ENCODE measurements around the gene EFTUD2. TPM values are rescaled to one million over a fixed set of nuclear protein-coding genes. Genes with fewer than 3 reads are reported as not detected.

EFTUD2 gene
- total and polyA plus RNA-seq, 2 experiments from 2014 or later = 65.2 to 87.0 TPM

DNA sequence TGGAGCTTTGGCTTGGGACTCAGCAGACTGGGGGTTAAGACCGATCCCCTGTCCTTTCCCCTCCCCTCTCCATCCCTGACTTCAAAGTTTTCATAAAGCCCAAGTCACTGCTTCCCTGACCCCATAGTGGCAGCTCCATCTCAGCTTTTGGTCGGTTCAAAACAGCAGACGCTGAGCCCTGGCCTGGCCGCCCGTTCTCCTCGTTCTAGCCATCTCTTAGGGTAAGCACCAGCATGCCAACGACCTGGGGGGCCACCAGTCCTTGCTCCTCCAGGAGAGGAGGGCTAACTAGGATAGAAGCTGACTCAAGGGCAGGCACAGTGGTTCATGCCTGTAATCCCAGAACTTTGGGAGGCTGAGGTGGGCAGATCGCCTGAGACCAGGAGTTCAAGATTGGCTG, 53.0 kb downstream of the EFTUD2 start:
- no peaks in the 10 kb centered on the region for H3K36me3 ChIP-seq (replicated peaks; ENCODE audit: insufficient read depth, low read depth)
- H3K4me3 ChIP-seq = no peak overlapping the region
- H3K9me3 ChIP-seq (ENCODE audit: low read depth) = no peaks in the 10 kb centered on the region
- no peak overlapping the region for H2AFZ ChIP-seq
- 89% methylated on average over 8 of the region's 8 CpGs for WGBS (ENCODE audit: low lambda C conversion rate, missing lambda C conversion rate)
- no peak for DNase-seq (ENCODE audit: low spot score)
- no peaks in the 10 kb centered on the region for H3K9me2 ChIP-seq (replicated peaks; ENCODE audit: insufficient read depth)
- H3K27me3 ChIP-seq = no peaks in the 10 kb centered on the region
- H3K27ac ChIP-seq = no peak overlapping the region
- H4K20me1 ChIP-seq (ENCODE audit: insufficient read depth, poor library complexity, severe bottlenecking) = no peaks in the 10 kb centered on the region
- TF ChIP-seq EZH2 (IDR thresholded peaks at IDR 0.05; ENCODE audit: borderline replicate concordance) (no peak), EZH2phosphoT487 (IDR thresholded peaks at IDR 0.05; ENCODE audit: low read depth, severe bottlenecking, unreplicated experiment) (no peak)
- TF ChIP-seq, protein P1, sequence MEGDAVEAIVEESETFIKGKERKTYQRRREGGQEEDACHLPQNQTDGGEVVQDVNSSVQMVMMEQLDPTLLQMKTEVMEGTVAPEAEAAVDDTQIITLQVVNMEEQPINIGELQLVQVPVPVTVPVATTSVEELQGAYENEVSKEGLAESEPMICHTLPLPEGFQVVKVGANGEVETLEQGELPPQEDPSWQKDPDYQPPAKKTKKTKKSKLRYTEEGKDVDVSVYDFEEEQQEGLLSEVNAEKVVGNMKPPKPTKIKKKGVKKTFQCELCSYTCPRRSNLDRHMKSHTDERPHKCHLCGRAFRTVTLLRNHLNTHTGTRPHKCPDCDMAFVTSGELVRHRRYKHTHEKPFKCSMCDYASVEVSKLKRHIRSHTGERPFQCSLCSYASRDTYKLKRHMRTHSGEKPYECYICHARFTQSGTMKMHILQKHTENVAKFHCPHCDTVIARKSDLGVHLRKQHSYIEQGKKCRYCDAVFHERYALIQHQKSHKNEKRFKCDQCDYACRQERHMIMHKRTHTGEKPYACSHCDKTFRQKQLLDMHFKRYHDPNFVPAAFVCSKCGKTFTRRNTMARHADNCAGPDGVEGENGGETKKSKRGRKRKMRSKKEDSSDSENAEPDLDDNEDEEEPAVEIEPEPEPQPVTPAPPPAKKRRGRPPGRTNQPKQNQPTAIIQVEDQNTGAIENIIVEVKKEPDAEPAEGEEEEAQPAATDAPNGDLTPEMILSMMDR (IDR thresholded peaks at IDR 0.05; ENCODE audit: poor library complexity) = no peak
- H3K4me1 ChIP-seq (ENCODE audit: insufficient read depth) = no peaks in the 10 kb centered on the region
- H3K79me2 ChIP-seq = no peaks in the 10 kb centered on the region
- H3K4me2 ChIP-seq = no peak overlapping the region

DNA sequence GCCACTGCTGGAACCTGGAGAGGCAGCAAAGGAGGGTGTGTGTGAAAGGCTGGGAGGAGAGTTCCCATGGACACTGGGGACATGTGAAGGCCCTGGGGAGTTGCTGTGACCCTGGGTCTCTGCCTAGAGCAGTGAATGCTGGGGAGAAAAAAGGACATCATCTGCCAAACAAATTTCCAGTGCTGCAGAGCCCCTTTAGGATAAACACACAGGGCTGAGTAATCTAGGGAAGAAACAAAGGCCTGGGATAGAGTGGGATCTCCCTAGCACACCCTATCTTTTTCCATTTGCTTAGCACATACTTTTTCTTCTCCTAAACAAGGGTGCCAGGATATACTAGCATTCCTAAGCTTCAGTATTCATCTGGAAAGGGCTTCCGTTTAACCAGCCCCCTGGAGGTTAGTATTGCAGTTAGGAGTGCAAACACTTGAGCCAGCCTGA, 54.8 kb downstream of the EFTUD2 start:
- WGBS (ENCODE audit: low lambda C conversion rate, missing lambda C conversion rate) = 35% methylated on average over 1 of the region's 1 CpG
- Histone ChIP-seq H3K79me2 (no peaks in the 10 kb centered on the region), H3K36me3 (replicated peaks; ENCODE audit: insufficient read depth, low read depth) (no peaks in the 10 kb centered on the region), H3K27ac (no peak overlapping the region), H3K4me3 (no peak overlapping the region), H3K9me3 (ENCODE audit: low read depth) (no peaks in the 10 kb centered on the region), H4K20me1 (ENCODE audit: insufficient read depth, poor library complexity, severe bottlenecking) (no peaks in the 10 kb centered on the region), H3K9me2 (replicated peaks; ENCODE audit: insufficient read depth) (no peaks in the 10 kb centered on the region), H2AFZ (no peak overlapping the region), H3K4me1 (ENCODE audit: insufficient read depth) (no peaks in the 10 kb centered on the region), H3K4me2 (no peak overlapping the region), H3K27me3 (no peaks in the 10 kb centered on the region)
- no peak for TF ChIP-seq EZH2phosphoT487 (IDR thresholded peaks at IDR 0.05; ENCODE audit: low read depth, severe bottlenecking, unreplicated experiment)
- TF ChIP-seq, protein P1 (IDR thresholded peaks at IDR 0.05; ENCODE audit: poor library complexity) = no peak
- TF ChIP-seq EZH2 (IDR thresholded peaks at IDR 0.05; ENCODE audit: borderline replicate concordance) = no peak
- DNase-seq (ENCODE audit: low spot score) = no peak

DNA sequence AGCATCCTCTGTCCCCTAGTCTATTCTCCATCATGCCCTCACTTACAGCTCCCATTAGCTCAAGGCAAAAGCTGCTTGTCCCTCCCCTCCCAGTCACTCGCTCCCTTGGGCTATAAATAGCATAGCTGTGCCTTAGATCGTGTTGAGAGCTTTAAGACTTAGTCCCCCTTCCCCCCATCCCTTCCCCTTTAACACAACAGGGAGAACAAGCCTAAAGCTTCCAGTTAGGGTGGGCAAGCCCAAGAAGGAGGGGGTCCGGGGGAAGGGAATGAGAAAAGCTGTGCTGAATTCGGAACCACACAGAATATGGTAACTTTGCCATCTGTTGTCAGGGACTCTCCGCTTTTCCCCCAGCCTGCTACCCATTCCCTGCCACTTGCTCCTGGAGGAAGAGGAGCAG, 56.5 kb downstream of the EFTUD2 start:
- Histone ChIP-seq H3K4me1 (ENCODE audit: insufficient read depth) (no peaks in the 10 kb centered on the region), H2AFZ (no peak overlapping the region), H3K4me3 (no peak overlapping the region), H4K20me1 (ENCODE audit: insufficient read depth, poor library complexity, severe bottlenecking) (no peaks in the 10 kb centered on the region), H3K9me3 (ENCODE audit: low read depth) (no peaks in the 10 kb centered on the region), H3K79me2 (no peaks in the 10 kb centered on the region), H3K27ac (no peak overlapping the region), H3K4me2 (no peak overlapping the region), H3K36me3 (replicated peaks; ENCODE audit: insufficient read depth, low read depth) (no peaks in the 10 kb centered on the region), H3K9me2 (replicated peaks; ENCODE audit: insufficient read depth) (no peaks in the 10 kb centered on the region), H3K27me3 (no peaks in the 10 kb centered on the region)
- WGBS (ENCODE audit: low lambda C conversion rate, missing lambda C conversion rate) = 48% methylated on average over 5 of the region's 5 CpGs
- DNase-seq (ENCODE audit: low spot score) = no peak
- TF ChIP-seq EZH2phosphoT487 (IDR thresholded peaks at IDR 0.05; ENCODE audit: low read depth, severe bottlenecking, unreplicated experiment) = no peak
- TF ChIP-seq, protein P1 (IDR thresholded peaks at IDR 0.05; ENCODE audit: poor library complexity) = no peak
- no peak for TF ChIP-seq EZH2 (IDR thresholded peaks at IDR 0.05; ENCODE audit: borderline replicate concordance)

- no peaks in the 10 kb centered on the region for H3K79me2 ChIP-seq
- TF ChIP-seq EZH2 (IDR thresholded peaks at IDR 0.05; ENCODE audit: borderline replicate concordance) = no peak
- TF ChIP-seq, protein P1 (IDR thresholded peaks at IDR 0.05; ENCODE audit: poor library complexity) = no peak
- no peak for TF ChIP-seq EZH2phosphoT487 (IDR thresholded peaks at IDR 0.05; ENCODE audit: low read depth, severe bottlenecking, unreplicated experiment)
- H3K36me3 ChIP-seq (replicated peaks; ENCODE audit: insufficient read depth, low read depth) = no peaks in the 10 kb centered on the region
- no peaks in the 10 kb centered on the region for H3K9me3 ChIP-seq (ENCODE audit: low read depth)
- no peaks in the 10 kb centered on the region for H3K4me1 ChIP-seq (ENCODE audit: insufficient read depth)
- H4K20me1 ChIP-seq (ENCODE audit: insufficient read depth, poor library complexity, severe bottlenecking) = no peaks in the 10 kb centered on the region
- H3K9me2 ChIP-seq (replicated peaks; ENCODE audit: insufficient read depth) = no peaks in the 10 kb centered on the region
- no peaks in the 10 kb centered on the region for H3K27me3 ChIP-seq
- H3K4me3 ChIP-seq = no peak overlapping the region
- no peak overlapping the region for H3K27ac ChIP-seq
- H3K4me2 ChIP-seq = no peak overlapping the region
- H2AFZ ChIP-seq = no peak overlapping the region
- no peak for DNase-seq (ENCODE audit: low spot score)
- WGBS (ENCODE audit: low lambda C conversion rate, missing lambda C conversion rate) = 93% methylated on average over 3 of the region's 3 CpGs
Observed at GRCh38 chr17:44840936-44841335, 58.3 kb downstream of the EFTUD2 start.

Data from hepatocyte (in vitro differentiated cells).